Cardiac ventricle fibroblast (primary cell): ENCODE data around the gene ZIM2. TPM values are rescaled to one million over a fixed set of nuclear protein-coding genes. Genes with fewer than 3 reads are reported as not detected.

ENCODE experiments used
- total RNA-seq: library from RNA; depleted of rRNA; stranded (reverse); fragments of >200 nt; gene quantifications from 2 replicates; pipeline ENCODE4 v1.2.3, GENCODE V29; 2015

ZIM2 gene
- total RNA-seq, result not detected in 2 replicates

DNA sequence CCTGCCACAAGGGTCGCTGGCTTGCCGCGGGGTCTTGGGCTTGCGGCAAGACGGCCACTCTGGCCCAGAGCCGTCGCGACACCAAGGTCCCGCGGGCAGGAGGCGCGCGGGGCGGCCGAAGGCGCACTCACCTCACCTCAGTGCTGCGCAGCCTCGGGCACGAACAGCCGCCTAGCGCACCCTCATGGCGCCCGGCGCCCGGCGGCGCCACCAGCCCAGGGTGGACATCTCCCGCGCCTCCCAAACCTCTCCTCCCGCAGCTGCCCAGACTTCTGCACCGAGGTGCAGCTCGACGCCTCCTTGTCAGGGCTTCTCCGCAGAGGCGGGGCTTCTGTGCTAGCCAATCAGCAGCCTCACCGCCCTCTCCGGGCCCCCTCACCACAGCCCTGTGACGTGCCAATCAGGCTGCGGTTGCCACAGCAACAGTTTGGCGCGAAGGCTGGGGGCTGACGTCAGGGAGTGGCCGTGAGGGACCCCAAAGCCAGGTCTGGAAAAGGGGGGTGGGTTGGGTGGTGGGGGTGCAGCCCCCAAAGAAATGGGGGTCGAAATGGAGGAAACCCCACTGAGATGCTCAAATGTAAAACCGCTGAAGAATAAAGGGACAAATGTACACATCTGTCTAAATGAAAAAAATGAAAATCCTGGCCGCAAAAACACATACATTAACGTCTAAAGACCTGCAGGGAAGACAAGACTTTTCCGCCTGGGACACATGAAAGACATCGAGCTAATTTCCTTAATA is at the start of gene ZIM2, which contains the start of gene PEG3:
TSS of gene ZIM2 (minus strand) at position 276 of the 742 bp plus-strand sequence. CDS start 16,449 bp downstream, outside the sequence.
TSS of gene PEG3 (minus strand) at position 276 of the 742 bp plus-strand sequence. CDS start 16,071 bp downstream, outside the sequence.

Other genes starting within 250 kb of the ZIM2 start
- 4.4 and 6.1 TPM in 2 replicates for gene ZNF71, start 245.4 kb downstream of the ZIM2 start, total RNA-seq
- 0.15 TPM in 1 of 2 replicates, not detected in the other for gene SMIM17, start 197.6 kb downstream of the ZIM2 start, total RNA-seq
- 0.98 and 1.2 TPM in 2 replicates for gene ZNF835, start 169.0 kb downstream of the ZIM2 start, total RNA-seq
- gene PEG3, start within 50 bp of the ZIM2 start, total RNA-seq, result 2.6 and 2.8 TPM in 2 replicates